Activated CD8-positive, alpha-beta T cell treated with anti-CD3 and anti-CD28 coated beads for 36 hours (primary cell): ENCODE data around the gene KRT14. TPM values are rescaled to one million over a fixed set of nuclear protein-coding genes. Genes with fewer than 3 reads are reported as not detected.

Source experiments
- ATAC-seq: fragments of 200-7000 bp; cut with Tn5 transposase; one replicate; pipeline ENCODE4 v1.10.0; 2021; ENCODE audit warnings: mild to moderate bottlenecking, moderate library complexity
- CTCF ChIA-PET: fragments of 350-600 bp; sonication (Branson Sonifier 250); formaldehyde crosslinking; loops from one replicate; lab custom pipeline; 2021; ENCODE audit warnings: antibody characterized with exemption; lab: Charles Lee
- POLR2A ChIA-PET: fragments of 350-600 bp; sonication (Branson Sonifier 250); formaldehyde crosslinking; loops from one replicate; lab custom pipeline; 2021; ENCODE audit warnings: antibody characterized with exemption; lab: Charles Lee
- DNase-seq: peaks from one replicate; pipeline ENCODE4 v3.0.0-alpha.2; 2020
- H3K27ac Mint-ChIP-seq: one replicate; pipeline ENCODE4 v1.8.0; 2021; ENCODE audit warnings: mild to moderate bottlenecking, mixed read lengths
- H3K27me3 Mint-ChIP-seq: one replicate; pipeline ENCODE4 v1.8.0; 2021; ENCODE audit warnings: mixed read lengths
- H3K36me3 Mint-ChIP-seq: one replicate; pipeline ENCODE4 v1.8.0; 2021; ENCODE audit warnings: low read depth, mixed read lengths
- H3K4me1 Mint-ChIP-seq: one replicate; pipeline ENCODE4 v1.8.0; 2021; ENCODE audit warnings: low read depth, mixed read lengths
- H3K4me3 Mint-ChIP-seq: one replicate; pipeline ENCODE4 v1.8.0; 2021; ENCODE audit warnings: mild to moderate bottlenecking, moderate library complexity, mixed read lengths
- H3K9me3 Mint-ChIP-seq: one replicate; pipeline ENCODE4 v1.8.0; 2021; ENCODE audit warnings: mixed read lengths
- CTCF ChIP-seq: fragments of 200-600 bp; IDR thresholded peaks from one replicate; pipeline ENCODE4 v1.8.0; 2022; ENCODE audit warnings: antibody characterized with exemption, mild to moderate bottlenecking
- intact Hi-C: fragments of 100-400 bp; cut with micrococcal nuclease; formaldehyde crosslinking; loops from one replicate; pipeline ENCODE4 v1.10.0; 2022
- total RNA-seq, 2 experiments: library from RNA; stranded (reverse); gene quantifications; one replicate each; pipeline ENCODE4 v1.2.3, GENCODE V29; 2021

The KRT14 gene
- total RNA-seq, 2 experiments from 2014 or later = not detected

DNA sequence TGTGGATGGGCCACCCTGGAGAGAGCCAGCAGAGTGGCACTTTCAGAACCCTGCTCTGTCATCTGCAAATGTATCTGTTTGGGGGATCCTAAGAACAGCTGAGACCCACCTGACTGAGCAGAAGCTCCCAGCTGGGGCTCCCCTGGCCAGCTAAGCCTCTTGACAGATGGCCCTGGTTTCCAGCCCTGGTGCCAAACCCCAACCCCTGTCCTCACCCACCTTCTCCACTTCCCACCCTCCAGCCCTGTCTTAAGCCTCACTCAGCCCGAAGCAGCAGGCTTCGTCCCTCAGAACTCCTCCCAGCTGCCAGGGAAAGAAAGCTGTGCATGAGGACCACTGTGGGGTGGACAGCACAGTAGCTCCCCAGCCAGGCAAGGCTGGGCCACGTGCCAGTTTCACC, 11.4 kb downstream of the KRT14 start:
- Mint-ChIP-seq H3K4me1 (no peaks in the 10 kb centered on the region), H3K36me3 (no peaks in the 10 kb centered on the region), H3K4me3 (no peak overlapping the region), H3K27me3 (peaks cover 41% of the 10 kb centered on the region), H3K27ac (no peak overlapping the region), H3K9me3 (no peaks in the 10 kb centered on the region)
- DNase-seq (no peak), ATAC-seq (no peak)
- ChIA-PET CTCF (interaction anchor here (0.9 to 2.0 kb wide), 3 partner anchors 73 to 90 kb away, joined by 3 to 8 read pairs (median 3); no protein-coding TSS in a partner anchor), POLR2A (no interaction called here)
- TF ChIP-seq CTCF = no peak
- intact Hi-C loops = no loop called here

GRCh38 chr17:41571561-41572434, 14.9 kb downstream of the KRT14 start, which contains the start of gene KRT9:
Gene KRT9, minus strand, starts transcription at chr17:41572059. Its CDS starts 67 bp downstream, at chr17:41571992.
- Mint-ChIP-seq H3K4me3 (no peak within 1 kb of the TSS), H3K27me3 (peaks cover 23% of the 10 kb centered on the region), H3K36me3 (no peaks in the 10 kb centered on the region), H3K4me1 (peaks cover 10% of the 10 kb centered on the region), H3K9me3 (peaks cover 9% of the 10 kb centered on the region), H3K27ac (no peak within 1 kb of the TSS)
- ChIA-PET CTCF (interaction anchor here (1.2 to 4.1 kb wide), 2 partner anchors 7 to 24 kb away, joined by 3 to 12 read pairs; no protein-coding TSS in a partner anchor), POLR2A (no interaction called here)
- TF ChIP-seq CTCF = no peak
- DNase-seq (no peak), ATAC-seq (no peak)
- intact Hi-C loops = no loop called here

DNA sequence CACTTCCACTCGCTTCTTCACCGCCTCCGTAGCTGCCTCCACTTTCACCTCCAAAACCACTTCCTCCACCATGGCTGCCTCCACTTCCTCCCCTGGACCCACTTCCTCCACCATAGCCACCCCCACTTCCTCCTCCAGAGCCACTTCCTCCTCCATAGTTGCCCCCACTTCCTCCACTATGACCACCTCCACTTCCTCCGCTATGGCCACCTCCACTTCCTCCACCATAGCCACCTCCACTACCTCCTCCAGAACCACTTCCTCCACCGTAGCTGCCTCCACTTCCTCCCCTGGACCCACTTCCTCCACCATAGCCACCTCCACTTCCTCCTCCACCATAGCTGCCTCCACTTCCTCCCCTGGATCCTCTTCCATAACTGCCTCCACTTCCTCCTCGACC, 19.4 kb downstream of the KRT14 start:
- ChIA-PET CTCF (interaction anchor here (1.1 to 4.9 kb wide), 3 partner anchors 12 to 96 kb away, joined by 4 to 45 read pairs (median 10); no protein-coding TSS in a partner anchor), POLR2A (interaction anchor here (1.2 to 1.8 kb wide), 2 partner anchors 59 to 111 kb away, joined by 3 to 4 read pairs; no protein-coding TSS in a partner anchor)
- peaks cover 9% of the 10 kb centered on the region for H3K9me3 Mint-ChIP-seq
- DNase-seq = peak; percentile 9
- H3K4me3 Mint-ChIP-seq = no peak overlapping the region
- H3K27ac Mint-ChIP-seq = peak overlapping the region; percentile 65
- H3K27me3 Mint-ChIP-seq = peaks cover 21% of the 10 kb centered on the region
- ATAC-seq = peak; percentile 20
- peaks cover 10% of the 10 kb centered on the region for H3K4me1 Mint-ChIP-seq
- intact Hi-C loops = no loop called here
- H3K36me3 Mint-ChIP-seq = no peaks in the 10 kb centered on the region
- TF ChIP-seq CTCF = no peak

- Mint-ChIP-seq H3K36me3 (no peaks in the 10 kb centered on the region), H3K9me3 (peaks cover 9% of the 10 kb centered on the region), H3K27me3 (peaks cover 20% of the 10 kb centered on the region), H3K27ac (no peak overlapping the region), H3K4me1 (peaks cover 10% of the 10 kb centered on the region), H3K4me3 (no peak overlapping the region)
- POLR2A ChIA-PET = no interaction called here
- TF ChIP-seq CTCF = no peak
- intact Hi-C loops = no loop called here
- ATAC-seq = no peak
- DNase-seq = no peak
- CTCF ChIA-PET = interaction anchor here (1.2 to 4.9 kb wide), 4 partner anchors 14 to 97 kb away, joined by 3 to 45 read pairs (median 8); no protein-coding TSS in a partner anchor
Measured at GRCh38 chr17:41565338-41565737, 21.4 kb downstream of the KRT14 start.
